Brain microvascular endothelial cell (primary cell): ENCODE data around the gene LRRC49.

Source experiments
- DNase-seq: peaks from one replicate; pipeline ENCODE4 v3.0.0-alpha.2; 2020
- H3K27ac ChIP-seq: fragments of 250-450 bp; sonication (Bioruptor Pico); 2 replicates; pipeline ENCODE4 v1.5.1; 2020; ENCODE audit warnings: mild to moderate bottlenecking, moderate library complexity
- H3K27me3 ChIP-seq: fragments of 250-450 bp; sonication (Bioruptor Pico); replicated peaks from 2 replicates; pipeline ENCODE4 v1.5.1; 2020; ENCODE audit warnings: mild to moderate bottlenecking
- H3K36me3 ChIP-seq: fragments of 250-450 bp; sonication (Bioruptor Pico); replicated peaks from 2 replicates; pipeline ENCODE4 v1.5.1; 2020; ENCODE audit warnings: mild to moderate bottlenecking
- H3K4me3 ChIP-seq: 2 replicates; pipeline ENCODE4 v1.5.1; 2011; ENCODE audit warnings: low read depth, mild to moderate bottlenecking, control low read depth, low read length, moderate library complexity
- CTCF ChIP-seq: IDR thresholded peaks from 2 replicates; pipeline ENCODE4 v1.5.1; 2011; ENCODE audit warnings: low read depth, mild to moderate bottlenecking, moderate library complexity, low read length, control low read depth, inconsistent platforms; ENCODE audit errors: missing control alignments
- in situ Hi-C: cut with HindIII; loops from 2 replicates; pipeline ENCODE4 v1.10.0; 2017; ENCODE audit warnings: low sequenced_read_pairs, low pct_ligation_motif_present

The LRRC49 gene

GRCh38 chr15:71071529-71071928 lies 178.9 kb downstream of the LRRC49 start:
- no peak for DNase-seq
- no peaks in the 10 kb centered on the region for H3K27me3 ChIP-seq
- H3K4me3 ChIP-seq: no peak overlapping the region
- in situ Hi-C loops: no loop called here
- no peak for TF ChIP-seq CTCF
- H3K36me3 ChIP-seq: no peaks in the 10 kb centered on the region
- H3K27ac ChIP-seq: no peak overlapping the region

GRCh38 chr15:71072423-71072822 lies 179.8 kb downstream of the LRRC49 start:
- H3K4me3 ChIP-seq: no peak overlapping the region
- no peak for DNase-seq
- no peak overlapping the region for H3K27ac ChIP-seq
- H3K36me3 ChIP-seq: no peaks in the 10 kb centered on the region
- in situ Hi-C loops: no loop called here
- no peak for TF ChIP-seq CTCF
- H3K27me3 ChIP-seq: no peaks in the 10 kb centered on the region

GRCh38 chr15:71078506-71079207 lies 186.0 kb downstream of the LRRC49 start:
- in situ Hi-C loops: no loop called here

GRCh38 chr15:71079208-71080044 lies 186.8 kb downstream of the LRRC49 start:
- TF ChIP-seq CTCF: no peak
- DNase-seq: peak; percentile 90
- Histone ChIP-seq H3K27ac (peak overlapping the region; percentile 97), H3K36me3 (no peaks in the 10 kb centered on the region), H3K4me3 (no peak overlapping the region), H3K27me3 (no peaks in the 10 kb centered on the region)
- in situ Hi-C loops: no loop called here

More at GRCh38 chr15:71078506-71079207, 186.0 kb downstream of the LRRC49 start:
- no peak for DNase-seq
- peak overlapping the region; percentile 97 for H3K27ac ChIP-seq
- no peaks in the 10 kb centered on the region for H3K27me3 ChIP-seq
- H3K36me3 ChIP-seq: no peaks in the 10 kb centered on the region
- H3K4me3 ChIP-seq: no peak overlapping the region
- no peak for TF ChIP-seq CTCF

GRCh38 chr15:71080166-71080565 lies 187.5 kb downstream of the LRRC49 start:
- no peak for DNase-seq
- H3K4me3 ChIP-seq: no peak overlapping the region
- H3K27ac ChIP-seq: peak overlapping the region; percentile 97
- no peaks in the 10 kb centered on the region for H3K27me3 ChIP-seq
- H3K36me3 ChIP-seq: no peaks in the 10 kb centered on the region
- TF ChIP-seq CTCF: no peak
- in situ Hi-C loops: no loop called here
